Activated CD4-positive, alpha-beta T cell treated with anti-CD3 and anti-CD28 coated beads for 48 hours (primary cell): ENCODE results near the gene NMS.
A peak's percentile ranks its signal among the peaks of the same experiment; 100 is the strongest.
"Not testable (repeated sequence)": the region's sequence is repeated elsewhere in the genome, so short reads cannot be mapped to it uniquely, and the experiment has no call there.

Experiments used
- DNase-seq: peaks from one replicate; pipeline ENCODE4 v3.0.0-alpha.2; 2020

NMS gene

GRCh38 chr2:100470182-100470581 is at the start of gene NMS:
NMS (plus strand) TSS chr2:100470482; CDS start chr2:100470489, 7 bp downstream.
- DNase-seq: no peak

GRCh38 chr2:100422320-100423055 is 47.8 kb upstream of the NMS start:
- DNase-seq: no peak

- no peak for DNase-seq
These were observed 46.7 kb upstream of the NMS start for GRCh38 chr2:100423631-100424030.

- no peak for DNase-seq
These were observed 45.9 kb upstream of the NMS start for GRCh38 chr2:100424277-100424875.

- no peak for DNase-seq
These were observed 45.2 kb upstream of the NMS start for GRCh38 chr2:100425107-100425506.

- DNase-seq: no peak
These were observed 44.5 kb upstream of the NMS start for GRCh38 chr2:100425573-100426383.

- no peak for DNase-seq
These were observed 43.9 kb upstream of the NMS start for GRCh38 chr2:100426384-100426720.

- DNase-seq: no peak
These were observed 43.2 kb upstream of the NMS start for GRCh38 chr2:100427111-100427510.

GRCh38 chr2:100427627-100428258 is 42.5 kb upstream of the NMS start:
- DNase-seq: peak; percentile 83

- DNase-seq: no peak
These were observed 40.6 kb upstream of the NMS start for GRCh38 chr2:100429726-100430125.

GRCh38 chr2:100437751-100438150 is 32.5 kb upstream of the NMS start:
- no peak for DNase-seq

- DNase-seq: no peak
These were observed 23.6 kb upstream of the NMS start for GRCh38 chr2:100446696-100447095.

GRCh38 chr2:100451092-100451491 is 19.2 kb upstream of the NMS start:
- no peak for DNase-seq

GRCh38 chr2:100451734-100452133 is 18.5 kb upstream of the NMS start:
- no peak for DNase-seq

GRCh38 chr2:100453853-100454252 is 16.4 kb upstream of the NMS start:
- DNase-seq: no peak

- not testable (repeated sequence) for DNase-seq
These were observed 13.9 kb upstream of the NMS start for GRCh38 chr2:100456357-100456756.

- no peak for DNase-seq
These were observed 9.3 kb upstream of the NMS start for GRCh38 chr2:100460904-100461530.

GRCh38 chr2:100470898-100471514 is 724 bp downstream of the NMS start:
- peak; percentile 35 for DNase-seq

- DNase-seq: no peak
These were observed 6.3 kb downstream of the NMS start for GRCh38 chr2:100476606-100477005.

GRCh38 chr2:100482741-100483140 is 12.5 kb downstream of the NMS start:
- DNase-seq: peak; percentile 3

- no peak for DNase-seq
These were observed 13.6 kb downstream of the NMS start for GRCh38 chr2:100483895-100484294.

- no peak for DNase-seq
These were observed 14.1 kb downstream of the NMS start for GRCh38 chr2:100484390-100484789.

- no peak for DNase-seq
These were observed 15.1 kb downstream of the NMS start for GRCh38 chr2:100485396-100485795.
